Thyroid gland (tissue), 4 donors: Measurements from ENCODE around the gene SLC35E3.

Experiments used
- CTCF ChIP-seq, 6 experiments: fragments of 200-600 bp in 3 of 6; fragments of 450-650 bp in 3 of 6; sonication (generic) in 3 of 6; IDR thresholded peaks; one replicate each; pipeline ENCODE4 v1.5.1; 2016 to 2019; ENCODE audit warnings: antibody characterized with exemption in 6 of 6, mild to moderate bottlenecking in 2 of 6, inconsistent platforms in 1 of 6, moderate library complexity in 1 of 6
- POLR2A ChIP-seq, 2 donors: fragments of 450-650 bp; IDR thresholded peaks; one replicate each; pipeline ENCODE4 v1.6.1; 2017; ENCODE audit warnings: antibody characterized with exemption in 2 of 2, mild to moderate bottlenecking in 2 of 2, moderate library complexity in 1 of 2

DNA sequence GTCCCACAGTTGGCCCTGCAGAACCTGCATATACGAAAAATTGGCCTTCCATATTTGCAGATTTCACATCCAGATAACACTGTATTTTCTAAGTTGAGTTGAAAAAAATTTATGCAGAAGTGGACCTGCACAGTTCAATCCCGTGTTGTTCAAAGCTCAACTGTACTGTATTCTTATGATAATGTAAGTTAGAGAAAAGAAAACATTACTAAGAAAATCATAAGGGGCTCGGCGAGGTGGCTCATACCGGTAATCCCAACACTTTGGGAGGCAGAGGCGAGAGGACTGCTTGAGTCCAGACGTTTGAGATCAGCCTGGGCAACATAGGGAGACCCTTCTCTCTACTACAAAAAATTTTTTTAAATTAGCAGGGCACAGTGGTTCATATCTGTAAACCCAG, 18.2 kb upstream of the SLC35E3 start:
- TF ChIP-seq POLR2A (IDR thresholded peaks at IDR 0.05) (no peak), CTCF (IDR thresholded peaks at IDR 0.05) (no peak)
